Measurements from ENCODE around the gene STAMBPL1.

GRCh38 chr10:88952647-88953111 is 72.6 kb downstream of the STAMBPL1 start, which contains the start of gene ACTA2:
- TF ChIP-seq CTCF (conservative IDR thresholded peaks at IDR 0.05; ENCODE audit: low read length): no peak
- no peak for TF ChIP-seq EZH2phosphoT487 (IDR thresholded peaks at IDR 0.05; ENCODE audit: borderline replicate concordance)
